Gastroesophageal sphincter (tissue), 4 donors: ENCODE data around the gene PDE4B. TPM values are rescaled to one million over a fixed set of nuclear protein-coding genes. Genes with fewer than 3 reads are reported as not detected.
A peak's percentile ranks its signal among the peaks of the same experiment; 100 is the strongest.

Experiments
- ATAC-seq: fragments of 150-250 bp; one replicate; pipeline ENCODE4 v1.9.1; 2016; ENCODE audit warnings: mild to moderate bottlenecking, moderate library complexity
- H3K27ac ChIP-seq, 4 donors: fragments of 200-600 bp; sonication (generic) in 3 of 4; 1 replicate in 3 of 4; 2 replicates in 1 of 4; pipeline ENCODE4 v1.5.1; 2016 to 2019
- H3K27me3 ChIP-seq: fragments of 200-600 bp; sonication (generic); one replicate; pipeline ENCODE4 v1.5.1; 2019
- H3K36me3 ChIP-seq, 2 donors: fragments of 200-600 bp; sonication (generic); one replicate each; pipeline ENCODE4 v1.5.1; 2019; ENCODE audit warnings: control low read depth in 1 of 2
- H3K4me1 ChIP-seq, 3 donors: fragments of 200-600 bp; sonication (generic); 1 replicate in 2 of 3; 2 replicates in 1 of 3; pipeline ENCODE4 v1.5.1; 2016 to 2019; ENCODE audit warnings: control low read depth in 2 of 3
- H3K4me3 ChIP-seq, 2 donors: fragments of 200-600 bp; sonication (generic); one replicate each; pipeline ENCODE4 v1.5.1; 2019; ENCODE audit warnings: mild to moderate bottlenecking in 1 of 2, moderate library complexity in 1 of 2
- H3K9me3 ChIP-seq, 3 donors: fragments of 200-600 bp; sonication (generic); one replicate each; pipeline ENCODE4 v1.5.1; 2017 to 2019; ENCODE audit warnings: control low read depth in 2 of 3
- CTCF ChIP-seq, 4 experiments: fragments of 200-600 bp in 2 of 4; fragments of 450-650 bp in 2 of 4; sonication (generic) in 1 of 4; IDR thresholded peaks; one replicate each; pipeline ENCODE4 v1.5.1; 2017 to 2019; ENCODE audit warnings: antibody characterized with exemption in 4 of 4, mild to moderate bottlenecking in 2 of 4, moderate library complexity in 2 of 4
- EP300 ChIP-seq: sonication (generic); formaldehyde crosslinking; IDR thresholded peaks from one replicate; pipeline ENCODE4 v1.6.1; 2017; ENCODE audit warnings: antibody characterized with exemption, mild to moderate bottlenecking
- POLR2A ChIP-seq, 2 donors: fragments of 450-650 bp; IDR thresholded peaks; one replicate each; pipeline ENCODE4 v1.6.1; 2017; ENCODE audit warnings: antibody characterized with exemption in 2 of 2, mild to moderate bottlenecking in 2 of 2, moderate library complexity in 1 of 2
- POLR2AphosphoS5 ChIP-seq: sonication (generic); formaldehyde crosslinking; IDR thresholded peaks from one replicate; pipeline ENCODE4 v1.6.1; 2017; ENCODE audit warnings: antibody characterized with exemption
- WGBS, 2 donors: methylation state at CpG; one replicate each; pipeline ENCODE4 v1.1.5; 2018; ENCODE audit warnings: low coverage in 1 of 2; 5-methylcytosine and 5-hydroxymethylcytosine counted together
- total RNA-seq, 4 donors: library from RNA; depleted of rRNA; stranded (reverse); fragments of >200 nt; gene quantifications; one replicate each; pipeline ENCODE4 v1.1.0, GENCODE V29; 2016

The PDE4B gene
- total RNA-seq, 4 donors from 2014 or later = 5.9 to 16.2 (median 8.8) TPM

GRCh38 chr1:66372522-66373101, 579.9 kb downstream of the PDE4B start:
- no peak for TF ChIP-seq EP300
- 81 to 94% methylated on average over 3 to 6 of the region's 6 CpGs for WGBS, 2 donors
- Histone ChIP-seq H3K27me3 (no peaks in the 10 kb centered on the region), H3K9me3 (no peaks in the 10 kb centered on the region), H3K36me3 (peaks cover 0 to 27% of the 10 kb centered on the region in 2 donors), H3K27ac (peak overlapping the region in 3 of 4 donors; percentile 50 to 71 (median 55)), H3K4me1 (peaks cover 0 to 32% (median 11%) of the 10 kb centered on the region in 3 donors), H3K4me3 (no peak overlapping the region)
- ATAC-seq = no peak

GRCh38 chr1:66373157-66373591, 580.5 kb downstream of the PDE4B start:
- WGBS, 2 donors = 74 to 89% methylated on average over 2 to 4 of the region's 4 CpGs
- H3K27me3 ChIP-seq = no peaks in the 10 kb centered on the region
- no peak for TF ChIP-seq POLR2A (IDR thresholded peaks at IDR 0.05)
- TF ChIP-seq POLR2AphosphoS5 = no peak
- no peak for TF ChIP-seq CTCF (IDR thresholded peaks at IDR 0.05)
- TF ChIP-seq EP300 = no peak
- H3K36me3 ChIP-seq = peaks cover 0 to 25% of the 10 kb centered on the region in 2 donors
- peaks cover 0 to 32% (median 11%) of the 10 kb centered on the region in 3 donors for H3K4me1 ChIP-seq
- peak; percentile 40 for ATAC-seq
- no peak overlapping the region for H3K4me3 ChIP-seq
- H3K27ac ChIP-seq = peak overlapping the region in 3 of 4 donors; percentile 50 to 71 (median 55)
- H3K9me3 ChIP-seq = no peaks in the 10 kb centered on the region

GRCh38 chr1:66374148-66374547, 581.5 kb downstream of the PDE4B start:
- Histone ChIP-seq H3K27ac (peak overlapping the region in 2 of 4 donors; percentile 50 to 71), H3K36me3 (peaks cover 0 to 15% of the 10 kb centered on the region in 2 donors), H3K4me3 (no peak overlapping the region), H3K9me3 (no peaks in the 10 kb centered on the region), H3K27me3 (no peaks in the 10 kb centered on the region), H3K4me1 (peaks cover 0 to 32% (median 11%) of the 10 kb centered on the region in 3 donors)
- 87 to 90% methylated on average over 2 of the region's 2 CpGs for WGBS, 2 donors
- TF ChIP-seq POLR2AphosphoS5 (no peak), POLR2A (IDR thresholded peaks at IDR 0.05) (no peak), EP300 (no peak), CTCF (IDR thresholded peaks at IDR 0.05) (no peak)
- no peak for ATAC-seq

- TF ChIP-seq POLR2A (IDR thresholded peaks at IDR 0.05) (no peak), EP300 (no peak), CTCF (IDR thresholded peaks at IDR 0.05) (no peak), POLR2AphosphoS5 (no peak)
- H3K4me3 ChIP-seq = no peak overlapping the region
- H3K27ac ChIP-seq = peak overlapping the region in 2 of 4 donors; percentile 31 to 71
- H3K4me1 ChIP-seq = peaks cover 0 to 32% (median 11%) of the 10 kb centered on the region in 3 donors
- H3K9me3 ChIP-seq = no peaks in the 10 kb centered on the region
- 37% methylated on average over 2 of the region's 2 CpGs; no CpG with 5 or more reads in 1 of the 2 donors for WGBS, 2 donors
- ATAC-seq = no peak
- peaks cover 0 to 11% of the 10 kb centered on the region in 2 donors for H3K36me3 ChIP-seq
- no peaks in the 10 kb centered on the region for H3K27me3 ChIP-seq
These were observed 581.9 kb downstream of the PDE4B start for GRCh38 chr1:66374561-66375111.

- Histone ChIP-seq H3K36me3 (peaks cover 0 to 11% of the 10 kb centered on the region in 2 donors), H3K4me3 (no peak overlapping the region), H3K9me3 (no peaks in the 10 kb centered on the region), H3K4me1 (peaks cover 0 to 32% (median 11%) of the 10 kb centered on the region in 3 donors), H3K27ac (no peak overlapping the region), H3K27me3 (no peaks in the 10 kb centered on the region)
- ATAC-seq = no peak
- no peak for TF ChIP-seq CTCF (IDR thresholded peaks at IDR 0.05)
- no peak for TF ChIP-seq POLR2A (IDR thresholded peaks at IDR 0.05)
- TF ChIP-seq EP300 = no peak
- 51 to 56% methylated on average over 2 of the region's 2 CpGs for WGBS, 2 donors
These were observed 582.4 kb downstream of the PDE4B start for GRCh38 chr1:66375125-66375524.
